NCI-H1930 (cell line): Measurements from ENCODE around the gene OSBP.
"Not testable (repeated sequence)": the region's sequence is repeated elsewhere in the genome, so short reads cannot be mapped to it uniquely, and the experiment has no call there.

Experiments
- DNase-seq, 2 experiments: peaks; one replicate each; lab custom pipeline; 2025; lab: John Stamatoyannopoulos, UW

Gene OSBP

DNA sequence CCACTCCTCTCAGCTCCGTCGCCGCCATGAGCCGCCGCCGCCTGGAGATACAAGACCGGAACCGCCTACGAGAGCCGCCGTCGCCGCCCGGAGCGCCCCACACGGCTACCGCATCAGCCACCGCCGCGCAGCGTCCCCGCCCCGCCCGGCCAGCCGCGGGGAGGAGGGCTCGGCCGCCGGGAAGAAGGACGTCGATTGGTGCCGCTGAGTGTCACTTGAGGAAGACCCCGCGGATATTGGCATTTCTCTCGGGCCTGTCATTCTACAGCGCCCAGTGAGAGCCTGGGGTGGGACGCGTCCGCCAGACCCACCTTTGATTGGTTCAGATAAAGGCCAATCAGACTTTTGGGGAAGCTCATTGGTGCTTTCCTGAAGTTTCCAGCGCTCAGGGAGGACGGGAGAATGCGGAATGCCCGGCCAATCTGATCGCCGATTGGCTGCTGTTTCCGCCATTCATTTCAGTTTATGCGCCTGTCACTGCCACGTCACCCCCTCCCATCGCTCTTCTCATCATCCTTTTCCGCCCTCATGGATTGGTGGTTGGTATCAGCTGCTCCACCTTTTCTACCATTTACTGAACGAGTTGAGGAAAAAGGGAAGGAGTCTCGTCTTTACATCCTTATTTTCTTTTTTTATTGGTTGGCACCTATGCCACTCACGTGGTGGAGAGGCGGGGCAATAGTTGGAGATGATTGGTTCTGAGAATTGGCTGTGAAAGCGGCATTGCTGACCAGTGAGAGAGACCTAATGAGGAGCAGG is at the start of gene OSBP:
Gene OSBP (minus strand): TSS at position 138 of the 759 bp plus-strand sequence. CDS start 110 bp downstream, at position 28.
- peak; percentile 98 to 99 for DNase-seq

- no peak for DNase-seq
Measured at GRCh38 chr11:59660621-59661020, 45.0 kb upstream of the OSBP start.

DNA sequence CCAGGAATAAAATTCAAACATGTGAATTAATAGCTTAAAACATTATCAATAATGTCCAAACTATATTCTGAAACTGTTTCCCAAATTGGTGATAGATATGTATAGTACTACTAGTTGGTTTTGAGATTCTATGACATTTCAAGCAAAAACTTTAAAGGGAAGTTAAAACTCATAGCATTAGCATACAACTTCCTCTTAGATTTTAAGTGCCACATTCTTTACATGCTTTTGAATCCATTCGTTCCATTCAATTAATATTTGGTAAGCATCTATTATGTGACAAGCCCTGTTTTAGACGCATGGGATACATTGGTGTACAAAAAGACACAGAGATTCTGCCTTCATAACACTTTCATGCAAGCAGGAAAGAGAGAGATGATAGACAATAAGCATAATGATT is 44.4 kb upstream of the OSBP start:
- DNase-seq: no peak

- DNase-seq: no peak
Measured at GRCh38 chr11:59658036-59658435, 42.5 kb upstream of the OSBP start.

DNA sequence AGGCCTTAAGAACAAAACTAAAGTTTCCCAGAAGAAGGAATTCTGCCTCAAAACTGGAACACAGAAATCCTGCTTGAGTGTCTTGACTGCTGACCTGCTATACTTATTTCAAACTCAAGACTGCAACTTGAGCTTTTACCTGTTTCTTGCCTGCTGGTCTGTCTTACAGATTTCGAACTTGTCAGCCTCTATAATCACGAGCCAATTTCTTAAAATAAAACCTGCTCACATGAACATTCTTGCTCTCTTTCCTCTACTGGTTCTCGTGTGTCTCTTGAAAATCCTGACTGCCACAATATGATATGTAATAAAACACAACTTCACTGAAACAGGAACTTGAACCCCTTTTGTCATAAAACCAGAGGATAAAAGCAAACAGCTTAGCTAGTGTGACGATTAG is 39.3 kb upstream of the OSBP start:
- DNase-seq: no peak

DNA sequence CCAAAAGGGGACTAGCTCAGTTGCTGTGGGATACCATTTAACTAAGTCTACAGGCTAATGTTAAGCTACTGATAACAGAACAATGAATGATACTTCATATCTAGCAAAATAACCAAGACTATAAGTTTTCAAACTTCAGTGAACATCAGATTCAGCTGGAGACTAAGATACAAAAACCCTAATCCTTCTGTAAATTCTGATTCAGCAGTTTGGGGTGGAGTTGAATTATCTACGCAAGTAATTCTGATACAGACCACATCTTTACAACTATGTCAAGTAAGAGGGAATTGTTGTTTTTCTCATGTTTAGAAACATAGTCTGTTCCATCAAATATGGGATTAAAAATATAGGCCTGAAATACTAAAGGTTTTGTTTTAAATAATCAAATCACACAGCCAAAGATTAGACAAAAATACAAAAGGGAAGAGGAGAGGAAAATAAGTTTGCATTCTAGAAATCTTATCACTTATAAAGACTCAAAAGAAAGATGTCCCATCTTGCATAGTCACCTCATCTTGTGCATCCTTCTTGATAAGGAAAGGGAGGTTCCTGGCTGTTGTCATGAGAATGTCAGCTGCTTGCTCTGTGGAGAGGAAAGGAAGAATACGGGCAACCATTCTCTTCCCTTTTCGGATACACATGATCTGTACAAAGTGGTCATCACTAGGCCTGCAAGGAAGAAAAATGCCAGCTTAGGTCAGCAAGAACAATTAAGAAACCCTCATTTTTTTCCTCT is 31.8 kb upstream of the OSBP start:
- no peak for DNase-seq

- no peak for DNase-seq
Measured at GRCh38 chr11:59644528-59644927, 29.0 kb upstream of the OSBP start.

DNA sequence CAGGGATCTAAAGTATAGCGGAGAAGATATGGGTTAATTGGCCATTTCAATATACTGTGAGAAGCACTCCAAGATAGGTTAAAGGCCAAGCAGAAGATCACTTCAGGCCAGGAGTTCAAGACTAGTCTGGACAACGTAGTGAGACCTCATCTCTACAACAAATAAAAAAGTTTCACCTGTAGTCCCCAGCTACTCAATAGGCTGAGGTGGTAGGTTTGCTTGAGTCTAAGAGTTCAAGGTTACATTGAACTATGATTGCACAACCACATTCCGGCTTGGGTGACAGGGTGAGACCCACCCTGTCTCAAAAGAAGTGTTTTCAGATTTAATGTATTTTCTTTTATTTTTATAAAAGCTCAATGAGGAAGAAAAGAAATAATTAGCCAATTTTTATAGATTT is 27.8 kb upstream of the OSBP start:
- no peak for DNase-seq

DNA sequence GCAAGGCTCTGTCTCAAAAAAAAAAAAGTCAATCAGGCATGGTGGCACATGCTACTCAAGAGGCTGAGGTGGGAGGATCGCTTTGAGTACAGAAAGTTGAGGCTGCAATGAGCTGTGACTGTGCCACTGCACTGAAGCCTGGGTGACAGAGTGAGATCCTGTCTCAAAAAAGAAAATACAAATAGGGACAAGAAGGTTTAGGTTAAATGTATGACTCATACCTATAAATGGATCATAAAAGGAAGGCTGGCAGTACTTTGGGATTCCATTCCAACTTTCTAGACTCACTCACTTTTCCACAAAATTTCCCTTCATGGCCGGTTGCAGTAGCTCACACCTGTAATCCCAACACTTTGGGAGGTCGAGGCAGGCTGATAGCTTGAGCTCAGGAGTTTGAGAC is 25.6 kb upstream of the OSBP start:
- no peak for DNase-seq

DNA sequence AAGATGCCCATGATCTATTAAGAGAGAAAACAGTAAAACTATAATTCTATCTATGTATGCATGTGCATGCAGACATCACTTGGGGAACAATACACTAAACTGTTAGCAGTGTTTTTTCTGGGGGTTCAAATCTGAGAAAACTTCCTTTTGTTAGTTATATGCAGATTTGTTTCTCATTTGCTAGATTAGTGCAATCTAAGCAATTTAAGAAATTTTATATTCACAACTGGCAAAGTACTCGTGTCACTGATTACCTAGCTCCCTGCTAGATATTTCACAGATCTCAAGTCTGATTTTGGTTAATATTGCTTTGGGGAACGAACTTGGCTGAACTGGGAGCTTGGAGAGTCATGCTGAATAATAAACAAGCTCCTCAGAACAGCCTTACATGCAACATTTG is 14.9 kb upstream of the OSBP start:
- DNase-seq: no peak

- DNase-seq: no peak
Measured at GRCh38 chr11:59629996-59630395, 14.4 kb upstream of the OSBP start.

- not testable (repeated sequence) for DNase-seq
Measured at GRCh38 chr11:59626969-59627368, 11.4 kb upstream of the OSBP start.

DNA sequence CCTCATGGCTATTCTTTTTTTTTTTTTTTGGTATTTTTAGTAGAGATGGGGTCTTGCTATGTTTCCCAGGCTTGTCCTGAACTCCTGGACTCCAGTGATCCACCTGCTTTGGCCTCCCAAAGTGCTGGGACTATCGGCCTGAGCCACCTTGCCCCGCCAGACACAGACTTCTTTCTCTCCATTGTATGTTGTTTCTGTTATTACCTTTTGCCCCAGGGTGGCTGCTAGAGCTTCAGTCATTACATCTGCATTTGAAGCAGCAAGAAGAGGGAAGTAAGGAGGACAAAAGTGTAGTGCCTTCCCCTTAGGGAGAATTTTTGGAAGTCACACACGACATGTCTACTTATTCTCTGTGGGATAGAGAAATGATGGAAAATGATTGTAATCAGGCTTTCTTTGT is 10.1 kb upstream of the OSBP start:
- no peak for DNase-seq

- no peak for DNase-seq
Measured at GRCh38 chr11:59617876-59618275, 2.3 kb upstream of the OSBP start.

GRCh38 chr11:59616396-59616982 is 915 bp upstream of the OSBP start:
- no peak for DNase-seq

- peak; percentile 12 to 25 for DNase-seq
Measured at GRCh38 chr11:59615120-59615636, 396 bp downstream of the OSBP start.

DNA sequence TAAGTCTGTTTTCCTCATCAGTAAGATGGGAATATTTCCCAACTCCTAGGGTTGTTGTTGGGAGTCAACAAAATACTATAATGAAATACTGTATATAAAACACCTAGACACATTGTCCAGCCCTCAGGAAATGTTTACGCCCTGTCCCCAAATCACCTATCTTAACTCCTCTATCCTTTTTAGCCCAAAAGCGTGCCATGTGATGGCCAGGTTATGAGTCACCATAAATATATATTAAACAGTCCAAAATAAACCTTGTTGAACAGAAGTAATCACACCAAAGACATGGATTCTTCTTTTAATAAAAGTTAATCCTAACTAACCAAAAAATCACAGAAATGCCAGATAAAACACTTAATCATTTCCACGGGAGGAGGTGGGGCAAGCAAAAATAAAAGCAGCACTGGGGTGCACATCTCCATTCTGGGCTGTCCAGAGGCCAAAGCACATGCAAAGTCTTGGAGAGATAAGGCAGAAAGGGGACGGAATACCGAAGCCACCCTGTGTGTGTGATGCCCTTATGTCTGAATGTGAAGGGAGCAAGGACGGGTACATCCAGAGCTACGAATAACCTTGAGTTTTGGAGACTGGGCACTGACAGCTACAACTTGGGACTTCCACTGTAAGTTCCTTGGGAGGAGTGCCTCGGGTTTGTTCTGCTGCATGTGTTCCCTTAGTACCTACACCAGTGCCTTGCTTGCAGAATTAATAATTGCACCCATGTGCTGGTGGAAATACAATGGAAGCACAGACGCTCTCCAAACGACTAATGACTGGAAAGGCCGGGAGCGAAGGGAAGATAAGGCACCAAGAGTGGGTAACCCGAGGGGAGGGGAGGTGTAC is 1.1 kb downstream of the OSBP start:
- DNase-seq: no peak

- peak in 1 of 2 experiments; percentile 5 for DNase-seq
Measured at GRCh38 chr11:59611570-59612565, 3.7 kb downstream of the OSBP start.

GRCh38 chr11:59610289-59610688 is 5.3 kb downstream of the OSBP start:
- DNase-seq: no peak

- no peak for DNase-seq
Measured at GRCh38 chr11:59607703-59608454, 7.7 kb downstream of the OSBP start.
